ENCODE measurements around the gene ITGB1BP1.

DNA sequence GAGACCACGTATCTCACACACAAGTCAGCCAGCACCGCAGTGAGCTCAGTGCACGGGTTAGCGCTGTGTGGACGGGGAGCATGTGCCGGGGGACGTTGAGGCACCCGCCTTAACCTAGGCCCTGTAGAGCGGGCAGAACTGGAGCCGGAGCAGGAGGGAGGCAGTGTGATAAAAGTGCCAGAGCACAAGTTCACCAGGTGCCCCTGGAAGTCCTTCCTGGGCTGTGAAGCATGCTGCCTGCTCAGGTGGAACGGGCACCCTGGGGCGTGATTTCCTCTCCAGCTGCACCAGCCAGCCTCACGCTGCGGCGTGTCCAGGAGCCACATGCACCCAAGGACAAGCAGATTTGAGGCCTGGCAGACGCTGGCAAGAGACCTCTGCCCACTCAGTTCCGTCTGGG is 50.3 kb downstream of the ITGB1BP1 start:
- TF ChIP-seq EZH2 (IDR thresholded peaks at IDR 0.05; ENCODE audit: borderline replicate concordance, low read length) = no peak
- TF ChIP-seq, protein P1, sequence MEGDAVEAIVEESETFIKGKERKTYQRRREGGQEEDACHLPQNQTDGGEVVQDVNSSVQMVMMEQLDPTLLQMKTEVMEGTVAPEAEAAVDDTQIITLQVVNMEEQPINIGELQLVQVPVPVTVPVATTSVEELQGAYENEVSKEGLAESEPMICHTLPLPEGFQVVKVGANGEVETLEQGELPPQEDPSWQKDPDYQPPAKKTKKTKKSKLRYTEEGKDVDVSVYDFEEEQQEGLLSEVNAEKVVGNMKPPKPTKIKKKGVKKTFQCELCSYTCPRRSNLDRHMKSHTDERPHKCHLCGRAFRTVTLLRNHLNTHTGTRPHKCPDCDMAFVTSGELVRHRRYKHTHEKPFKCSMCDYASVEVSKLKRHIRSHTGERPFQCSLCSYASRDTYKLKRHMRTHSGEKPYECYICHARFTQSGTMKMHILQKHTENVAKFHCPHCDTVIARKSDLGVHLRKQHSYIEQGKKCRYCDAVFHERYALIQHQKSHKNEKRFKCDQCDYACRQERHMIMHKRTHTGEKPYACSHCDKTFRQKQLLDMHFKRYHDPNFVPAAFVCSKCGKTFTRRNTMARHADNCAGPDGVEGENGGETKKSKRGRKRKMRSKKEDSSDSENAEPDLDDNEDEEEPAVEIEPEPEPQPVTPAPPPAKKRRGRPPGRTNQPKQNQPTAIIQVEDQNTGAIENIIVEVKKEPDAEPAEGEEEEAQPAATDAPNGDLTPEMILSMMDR (IDR thresholded peaks at IDR 0.05; ENCODE audit: low read length) = no peak

All from OCI-LY1 (cell line).